Measurements from ENCODE around the gene NRG3. TPM values are rescaled to one million over a fixed set of nuclear protein-coding genes. Genes with fewer than 3 reads are reported as not detected.

The NRG3 gene
- total and polyA plus RNA-seq, 2 of the 8 experiments (the other 6 are each of a cell fraction or from before 2014, with no cell fraction given), result 4.2 to 5.0 TPM

GRCh38 chr10:82934947-82935346 is 1060.0 kb downstream of the NRG3 start:
- TF ChIP-seq ATF2 (IDR thresholded peaks at IDR 0.05; ENCODE audit: low read length) (no peak), MAFK (IDR thresholded peaks at IDR 0.05; ENCODE audit: low read depth, low read length) (peak; percentile 33; the same call in 1 of the 2 replicates), POLR2A (IDR thresholded peaks at IDR 0.05; ENCODE audit: control extremely low read depth in 1 of 2, low read depth in 2 of 2, low read length in 2 of 2) (no peak), CBX5 (IDR thresholded peaks at IDR 0.05; ENCODE audit: low read depth, low read length) (no peak)
- Histone ChIP-seq H3K4me2 (ENCODE audit: insufficient read depth in 1 of 2, low read depth in 2 of 2, low read length in 2 of 2) (no peak overlapping the region), H4K91ac (replicated peaks; ENCODE audit: insufficient read length, low read length) (no peak overlapping the region), H3K23me2 (ENCODE audit: low read depth, low read length) (no peaks in the 10 kb centered on the region; the same call in 1 of the 2 replicates), H4K5ac (ENCODE audit: insufficient read length, low read depth, low read length) (no peak overlapping the region), H2AFZ (ENCODE audit: low read length) (no peak overlapping the region), H2BK20ac (ENCODE audit: low read length) (no peak overlapping the region), H3K4me1 (replicated peaks in 1 of 4; ENCODE audit: control insufficient read depth in 3 of 4, insufficient read depth in 4 of 4, low read length in 3 of 4) (no peaks in the 10 kb centered on the region), H3K4ac (replicated peaks; ENCODE audit: insufficient read length, low read depth, low read length) (no peak overlapping the region), H3K14ac (ENCODE audit: insufficient read length) (no peak overlapping the region), H2BK12ac (ENCODE audit: low read depth, low read length) (no peak overlapping the region), H3K56ac (replicated peaks; ENCODE audit: insufficient read length, low read depth, low read length) (no peak overlapping the region), H4K20me1 (replicated peaks in 1 of 2; ENCODE audit: control insufficient read depth in 1 of 2, insufficient read depth in 2 of 2, low read length in 2 of 2) (no peaks in the 10 kb centered on the region), H2BK120ac (replicated peaks; ENCODE audit: low read depth, low read length) (no peak overlapping the region), H3K9ac (replicated peaks in 1 of 4; ENCODE audit: extremely low read depth in 1 of 4, low read depth in 3 of 4, low read length in 3 of 4) (no peak overlapping the region), H3K23ac (ENCODE audit: insufficient read length) (no peak overlapping the region), H2AK5ac (ENCODE audit: low read depth, low read length) (no peak overlapping the region), H3K18ac (ENCODE audit: extremely low read depth, low read length) (no peak overlapping the region), H2BK15ac (ENCODE audit: low read length) (no peak overlapping the region), H3K27me3 (replicated peaks in 1 of 4; ENCODE audit: control insufficient read depth in 3 of 4, extremely low read depth in 1 of 4, insufficient read depth in 3 of 4, low read length in 3 of 4) (no peaks in the 10 kb centered on the region), H3K27ac (ENCODE audit: low read depth, low read length) (no peak overlapping the region), H2BK5ac (ENCODE audit: low read depth, low read length) (no peak overlapping the region), H3K4me3 (ENCODE audit: extremely low read depth in 1 of 4, insufficient read depth in 2 of 4, low read depth in 3 of 4, low read length in 4 of 4) (no peak overlapping the region), H4K8ac (ENCODE audit: extremely low read depth, insufficient read depth, low read length) (no peak overlapping the region), H3K79me1 (ENCODE audit: low read depth, low read length) (no peaks in the 10 kb centered on the region), H3K36me3 (ENCODE audit: control insufficient read depth in 2 of 4, insufficient read depth in 4 of 4, low read length in 3 of 4) (no peaks in the 10 kb centered on the region), H3K79me2 (ENCODE audit: control insufficient read depth in 1 of 2, insufficient read depth in 2 of 2, low read length in 2 of 2) (no peaks in the 10 kb centered on the region), H3K9me3 (ENCODE audit: insufficient read depth in 2 of 2, low read depth in 1 of 2, low read length in 1 of 2) (no peaks in the 10 kb centered on the region)
- ChIA-PET CTCF (ENCODE audit: partially characterized antibody) (interaction anchor here (0.6 to 1.6 kb wide), 4 partner anchors 8 to 1035 kb away, joined by 3 to 5 read pairs (median 3); no protein-coding TSS in a partner anchor), POLR2A (ENCODE audit: partially characterized antibody) (no interaction called here)
- 100% methylated on average over 2 of the region's 2 CpGs; no CpG with 5 or more reads in 1 of the 2 experiments for WGBS, 2 experiments (ENCODE audit: extremely low coverage in 1 of 2, insufficient coverage in 1 of 2, insufficient read length in 1 of 2, insufficient replicate concordance in 2 of 2, low coverage in 1 of 2, low lambda C conversion rate in 2 of 2, missing lambda C conversion rate in 1 of 2)
- no peak for DNase-seq (ENCODE audit: low read depth in 1 of 2, low spot score in 2 of 2)
- no peak for FAIRE-seq
